Neutrophil (primary cell): ENCODE data around the gene SAA2.

Experiments
- H3K27ac ChIP-seq: fragments of 200-600 bp; sonication (generic); 2 replicates; pipeline ENCODE4 v1.5.1; 2016; ENCODE audit warnings: mild to moderate bottlenecking, moderate library complexity
- H3K27me3 ChIP-seq: fragments of 200-600 bp; sonication (generic); 2 replicates; pipeline ENCODE4 v1.6.0; 2016; ENCODE audit warnings: mild to moderate bottlenecking
- H3K36me3 ChIP-seq: fragments of 200-600 bp; sonication (generic); 2 replicates; pipeline ENCODE4 v1.5.1; 2017
- H3K4me1 ChIP-seq, 2 experiments: fragments of 200-600 bp in 1 of 2; sonication (generic) in 1 of 2; 1 replicate in 1 of 2; 2 replicates in 1 of 2; pipeline versions ENCODE4 v1.5.1 to v1.6.1; 2013 to 2016; ENCODE audit warnings: low read depth in 1 of 2, low read length in 1 of 2, mild to moderate bottlenecking in 1 of 2, moderate library complexity in 1 of 2; ENCODE audit not compliant: control insufficient read depth in 1 of 2, insufficient read depth in 1 of 2
- H3K4me3 ChIP-seq, 2 experiments: fragments of 200-600 bp in 1 of 2; sonication (generic) in 1 of 2; 1 replicate in 1 of 2; 2 replicates in 1 of 2; pipeline ENCODE4 v1.5.1; 2013 to 2016; ENCODE audit warnings: low read depth in 1 of 2, low read length in 1 of 2, mild to moderate bottlenecking in 1 of 2, moderate library complexity in 1 of 2
- H3K9me3 ChIP-seq: fragments of 200-600 bp; sonication (generic); 2 replicates; pipeline ENCODE4 v1.5.1; 2016
- TF ChIP-seq, protein P1 (sequence below): fragments of 200-600 bp; sonication (generic); IDR thresholded peaks from 2 replicates; pipeline ENCODE4 v1.5.1; 2016; ENCODE audit warnings: antibody characterized with exemption

SAA2 gene

GRCh38 chr11:18196532-18196931 lies 51.9 kb downstream of the SAA2 start:
- Histone ChIP-seq H3K9me3 (no peaks in the 10 kb centered on the region), H3K27me3 (peaks cover 43% of the 10 kb centered on the region), H3K36me3 (no peaks in the 10 kb centered on the region), H3K4me3 (no peak overlapping the region), H3K27ac (no peak overlapping the region), H3K4me1 (no peaks in the 10 kb centered on the region)
- TF ChIP-seq, protein P1, sequence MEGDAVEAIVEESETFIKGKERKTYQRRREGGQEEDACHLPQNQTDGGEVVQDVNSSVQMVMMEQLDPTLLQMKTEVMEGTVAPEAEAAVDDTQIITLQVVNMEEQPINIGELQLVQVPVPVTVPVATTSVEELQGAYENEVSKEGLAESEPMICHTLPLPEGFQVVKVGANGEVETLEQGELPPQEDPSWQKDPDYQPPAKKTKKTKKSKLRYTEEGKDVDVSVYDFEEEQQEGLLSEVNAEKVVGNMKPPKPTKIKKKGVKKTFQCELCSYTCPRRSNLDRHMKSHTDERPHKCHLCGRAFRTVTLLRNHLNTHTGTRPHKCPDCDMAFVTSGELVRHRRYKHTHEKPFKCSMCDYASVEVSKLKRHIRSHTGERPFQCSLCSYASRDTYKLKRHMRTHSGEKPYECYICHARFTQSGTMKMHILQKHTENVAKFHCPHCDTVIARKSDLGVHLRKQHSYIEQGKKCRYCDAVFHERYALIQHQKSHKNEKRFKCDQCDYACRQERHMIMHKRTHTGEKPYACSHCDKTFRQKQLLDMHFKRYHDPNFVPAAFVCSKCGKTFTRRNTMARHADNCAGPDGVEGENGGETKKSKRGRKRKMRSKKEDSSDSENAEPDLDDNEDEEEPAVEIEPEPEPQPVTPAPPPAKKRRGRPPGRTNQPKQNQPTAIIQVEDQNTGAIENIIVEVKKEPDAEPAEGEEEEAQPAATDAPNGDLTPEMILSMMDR: no peak
